ENCODE data around the gene FOXC1. TPM values are rescaled to one million over a fixed set of nuclear protein-coding genes. Genes with fewer than 3 reads are reported as not detected.

Gene FOXC1
- polyA plus RNA-seq, 1 of the 3 experiments (the other 2 are of a cell fraction), result 4.3 TPM

GRCh38 chr6:1612974-1613306 lies 3.2 kb downstream of the FOXC1 start (continued):
- TF ChIP-seq IRF3 (IDR thresholded peaks at IDR 0.05; ENCODE audit: low read depth, low read length), result no peak
- TF ChIP-seq, protein P1, sequence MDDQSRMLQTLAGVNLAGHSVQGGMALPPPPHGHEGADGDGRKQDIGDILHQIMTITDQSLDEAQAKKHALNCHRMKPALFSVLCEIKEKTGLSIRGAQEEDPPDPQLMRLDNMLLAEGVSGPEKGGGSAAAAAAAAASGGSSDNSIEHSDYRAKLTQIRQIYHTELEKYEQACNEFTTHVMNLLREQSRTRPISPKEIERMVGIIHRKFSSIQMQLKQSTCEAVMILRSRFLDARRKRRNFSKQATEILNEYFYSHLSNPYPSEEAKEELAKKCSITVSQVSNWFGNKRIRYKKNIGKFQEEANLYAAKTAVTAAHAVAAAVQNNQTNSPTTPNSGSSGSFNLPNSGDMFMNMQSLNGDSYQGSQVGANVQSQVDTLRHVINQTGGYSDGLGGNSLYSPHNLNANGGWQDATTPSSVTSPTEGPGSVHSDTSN (IDR thresholded peaks at IDR 0.05), result peak; percentile 58; the same call in 1 of the 2 replicates
- TF ChIP-seq, protein P2, sequence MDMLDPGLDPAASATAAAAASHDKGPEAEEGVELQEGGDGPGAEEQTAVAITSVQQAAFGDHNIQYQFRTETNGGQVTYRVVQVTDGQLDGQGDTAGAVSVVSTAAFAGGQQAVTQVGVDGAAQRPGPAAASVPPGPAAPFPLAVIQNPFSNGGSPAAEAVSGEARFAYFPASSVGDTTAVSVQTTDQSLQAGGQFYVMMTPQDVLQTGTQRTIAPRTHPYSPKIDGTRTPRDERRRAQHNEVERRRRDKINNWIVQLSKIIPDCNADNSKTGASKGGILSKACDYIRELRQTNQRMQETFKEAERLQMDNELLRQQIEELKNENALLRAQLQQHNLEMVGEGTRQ (IDR thresholded peaks at IDR 0.05; ENCODE audit: borderline replicate concordance, low read depth, low read length), result no peak
- no peak for TF ChIP-seq REST (IDR thresholded peaks at IDR 0.05; ENCODE audit: low read depth, low read length)
- no peak for TF ChIP-seq SMC3 (IDR thresholded peaks at IDR 0.05; ENCODE audit: low read depth, low read length)
- TF ChIP-seq NFIC (IDR thresholded peaks at IDR 0.05; ENCODE audit: borderline replicate concordance), result peak; percentile 54; the same call in 1 of the 2 replicates
- TF ChIP-seq FOSL2 (IDR thresholded peaks at IDR 0.05; ENCODE audit: borderline replicate concordance, low read depth), result peak; percentile 63; the same call in 1 of the 2 replicates
- peak; percentile 67 for TF ChIP-seq TCF12 (IDR thresholded peaks at IDR 0.05)
- 0 out of 2 replicates have a peak, but pooled peaks have one; percentile 30 for TF ChIP-seq SIN3A (IDR thresholded peaks at IDR 0.05; ENCODE audit: borderline replicate concordance, low read depth, low read length)
- no peak for TF ChIP-seq GATA2 (CRISPR knock-in tag; IDR thresholded peaks at IDR 0.05)
- peak; percentile 38 for TF ChIP-seq RAD21 (IDR thresholded peaks at IDR 0.05; ENCODE audit: low read length)
- TF ChIP-seq RXRA (IDR thresholded peaks at IDR 0.05; ENCODE audit: borderline replicate concordance, low read depth), result no peak
- peak; percentile 16; the same call in 1 of the 2 replicates for TF ChIP-seq TEAD4 (IDR thresholded peaks at IDR 0.05; ENCODE audit: borderline replicate concordance, insufficient read depth)
- TF ChIP-seq POLR2AphosphoS5 (IDR thresholded peaks at IDR 0.05; ENCODE audit: low read depth, low read length), result peak; percentile 42; the same call in 1 of the 2 replicates
- peak; percentile 18 for TF ChIP-seq CHD2 (IDR thresholded peaks at IDR 0.05; ENCODE audit: low read length, partially characterized antibody)
- TF ChIP-seq RCOR1 (IDR thresholded peaks at IDR 0.05; ENCODE audit: low read length), result no peak
- TF ChIP-seq CTCF (IDR thresholded peaks at IDR 0.05), result no peak
- no peak for TF ChIP-seq EZH2phosphoT487 (IDR thresholded peaks at IDR 0.05; ENCODE audit: borderline replicate concordance, low read depth)
- no peak for TF ChIP-seq YY1 (IDR thresholded peaks at IDR 0.05; ENCODE audit: low read depth)
- TF ChIP-seq ELF1 (IDR thresholded peaks at IDR 0.05), result no peak
- TF ChIP-seq FOXJ3 (CRISPR knock-in tag; IDR thresholded peaks at IDR 0.05), result no peak
- TF ChIP-seq TAF1 (IDR thresholded peaks at IDR 0.05; ENCODE audit: borderline replicate concordance, low read depth, low read length), result no peak

Data from SK-N-SH (cell line).